Progenitor cell of endocrine pancreas (in vitro differentiated cells): ENCODE measurements around the gene NEU4. TPM values are rescaled to one million over a fixed set of nuclear protein-coding genes. Genes with fewer than 3 reads are reported as not detected.

Source experiments
- DNase-seq: peaks from one replicate; pipeline ENCODE4 v3.0.0; 2021; ENCODE audit warnings: low spot score; ENCODE audit not compliant: unreplicated experiment
- H3K27ac Mint-ChIP-seq: 2 replicates; pipeline ENCODE4 v1.8.0; 2021; ENCODE audit warnings: mild to moderate bottlenecking, moderate library complexity, mixed read lengths
- H3K27me3 Mint-ChIP-seq: 2 replicates; pipeline ENCODE4 v1.8.0; 2021; ENCODE audit warnings: mixed read lengths
- H3K36me3 Mint-ChIP-seq: 2 replicates; pipeline ENCODE4 v1.8.0; 2022; ENCODE audit warnings: mixed read lengths; ENCODE audit not compliant: insufficient read depth
- H3K4me1 Mint-ChIP-seq: 2 replicates; pipeline ENCODE4 v1.8.0; 2021; ENCODE audit warnings: low read depth, mixed read lengths
- H3K4me3 Mint-ChIP-seq: 2 replicates; pipeline ENCODE4 v1.8.0; 2021; ENCODE audit warnings: low read depth, mild to moderate bottlenecking, moderate library complexity, mixed read lengths
- H3K9me3 Mint-ChIP-seq: 2 replicates; pipeline ENCODE4 v1.8.0; 2021; ENCODE audit warnings: low read depth, mixed read lengths
- CTCF ChIP-seq: fragments of 200-600 bp; sonication (generic); IDR thresholded peaks from one replicate; pipeline ENCODE4 v1.5.0; 2021; ENCODE audit warnings: antibody characterized with exemption, mild to moderate bottlenecking; ENCODE audit not compliant: unreplicated experiment
- total RNA-seq: library from RNA; stranded (reverse); gene quantifications from 2 replicates; pipeline ENCODE4 v1.2.1, GENCODE V29; 2021

NEU4 gene
- total RNA-seq, 1 donor from 2014 or later = 1.3 TPM

GRCh38 chr2:241811952-241812729 is 3.1 kb downstream of the NEU4 start:
- H3K27ac Mint-ChIP-seq = no peak overlapping the region
- no peaks in the 10 kb centered on the region for H3K36me3 Mint-ChIP-seq
- peaks cover 10% of the 10 kb centered on the region for H3K27me3 Mint-ChIP-seq
- TF ChIP-seq CTCF = no peak
- no peaks in the 10 kb centered on the region for H3K9me3 Mint-ChIP-seq
- H3K4me1 Mint-ChIP-seq = peaks cover 11% of the 10 kb centered on the region
- H3K4me3 Mint-ChIP-seq = no peak overlapping the region
- no peak for DNase-seq

- Mint-ChIP-seq H3K9me3 (no peaks in the 10 kb centered on the region), H3K4me1 (peaks cover 11% of the 10 kb centered on the region), H3K27me3 (peaks cover 10% of the 10 kb centered on the region), H3K4me3 (no peak overlapping the region), H3K36me3 (no peaks in the 10 kb centered on the region), H3K27ac (no peak overlapping the region)
- TF ChIP-seq CTCF = no peak
- DNase-seq = no peak
Observed at GRCh38 chr2:241812730-241813643, 4.0 kb downstream of the NEU4 start.

- no peaks in the 10 kb centered on the region for H3K9me3 Mint-ChIP-seq
- DNase-seq = no peak
- no peak for TF ChIP-seq CTCF
Observed at GRCh38 chr2:241813644-241814392, 4.8 kb downstream of the NEU4 start.

GRCh38 chr2:241814393-241814642 is 5.3 kb downstream of the NEU4 start:
- no peak for DNase-seq
- no peaks in the 10 kb centered on the region for H3K4me1 Mint-ChIP-seq
- H3K27ac Mint-ChIP-seq = no peak overlapping the region
- peaks cover 4% of the 10 kb centered on the region for H3K27me3 Mint-ChIP-seq
- TF ChIP-seq CTCF = no peak
- H3K36me3 Mint-ChIP-seq = no peaks in the 10 kb centered on the region
- no peak overlapping the region for H3K4me3 Mint-ChIP-seq
- H3K9me3 Mint-ChIP-seq = no peaks in the 10 kb centered on the region

More at GRCh38 chr2:241813644-241814392, 4.8 kb downstream of the NEU4 start:
- H3K4me3 Mint-ChIP-seq = no peak overlapping the region
- H3K27ac Mint-ChIP-seq = no peak overlapping the region
- peaks cover 9% of the 10 kb centered on the region for H3K27me3 Mint-ChIP-seq
- peaks cover 2% of the 10 kb centered on the region for H3K4me1 Mint-ChIP-seq
- H3K36me3 Mint-ChIP-seq = no peaks in the 10 kb centered on the region
